H1 (cell line): Measurements from ENCODE around the gene MYBPHL. TPM values are rescaled to one million over a fixed set of nuclear protein-coding genes. Genes with fewer than 3 reads are reported as not detected.
A peak's percentile ranks its signal among the peaks of the same experiment; 100 is the strongest.

Experiments
- BACH1 ChIP-seq: IDR thresholded peaks from 2 replicates; pipeline ENCODE4 v1.6.1; 2012; ENCODE audit warnings: low read length, improper control_type of control experiment
- BRCA1 ChIP-seq: IDR thresholded peaks from 2 replicates; pipeline ENCODE4 v1.6.1; 2012; ENCODE audit warnings: low read depth, low read length, improper control_type of control experiment
- CHD1 ChIP-seq: IDR thresholded peaks from 2 replicates; pipeline ENCODE4 v1.6.1; 2012; ENCODE audit warnings: low read depth, low read length, improper control_type of control experiment
- CREB1 ChIP-seq: IDR thresholded peaks from 2 replicates; pipeline ENCODE4 v1.6.1; 2012; ENCODE audit warnings: inconsistent platforms
- CTCF ChIP-seq, 3 experiments: IDR thresholded peaks; 1 replicate in 2 of 3; 2 replicates in 1 of 3; pipeline versions ENCODE4 v1.5.1 to v1.6.1; 2011; ENCODE audit warnings: low read length in 3 of 3, mild to moderate bottlenecking in 3 of 3, inconsistent platforms in 2 of 3, low read depth in 1 of 3, moderate library complexity in 1 of 3; ENCODE audit not compliant: insufficient read depth in 1 of 3; ENCODE audit errors: control extremely low read depth in 1 of 3
- E2F6 ChIP-seq: IDR thresholded peaks from 2 replicates; pipeline ENCODE4 v1.6.1; 2012; ENCODE audit warnings: inconsistent platforms
- EP300 ChIP-seq, 2 experiments: IDR thresholded peaks; 1 replicate in 1 of 2; 2 replicates in 1 of 2; pipeline ENCODE4 v1.6.1; 2011 to 2012; ENCODE audit warnings: low read depth in 2 of 2, low read length in 2 of 2, mild to moderate bottlenecking in 2 of 2, borderline replicate concordance in 1 of 2, inconsistent platforms in 1 of 2, moderate library complexity in 1 of 2
- KDM1A ChIP-seq: fragments of 200-600, 300-600 bp; sonication (generic); IDR thresholded peaks from 2 replicates; pipeline ENCODE4 v1.7.1; 2016; ENCODE audit warnings: mild to moderate bottlenecking, low read length, borderline replicate concordance
- MAFK ChIP-seq: IDR thresholded peaks from 2 replicates; pipeline ENCODE4 v1.6.1; 2012; ENCODE audit warnings: low read depth, mild to moderate bottlenecking, improper control_type of control experiment, low read length
- MAX ChIP-seq: IDR thresholded peaks from 2 replicates; pipeline ENCODE4 v1.6.1; 2012; ENCODE audit warnings: inconsistent platforms
- NRF1 ChIP-seq: IDR thresholded peaks from 2 replicates; pipeline ENCODE4 v1.6.1; 2011; ENCODE audit warnings: mild to moderate bottlenecking, low read depth, low read length, improper control_type of control experiment
- PHF8 ChIP-seq: fragments of 200-600 bp; sonication (generic); conservative IDR thresholded peaks from 2 replicates; pipeline ENCODE4 v1.7.1; 2012; ENCODE audit warnings: low read depth, mild to moderate bottlenecking, inconsistent platforms, low read length, moderate library complexity
- POLR2A ChIP-seq, 2 experiments: IDR thresholded peaks; 1 replicate in 1 of 2; 2 replicates in 1 of 2; pipeline ENCODE4 v1.6.1; 2011; ENCODE audit warnings: low read depth in 2 of 2, low read length in 2 of 2, mild to moderate bottlenecking in 2 of 2; ENCODE audit errors: control extremely low read depth in 1 of 2
- POLR2AphosphoS5 ChIP-seq: IDR thresholded peaks from 2 replicates; pipeline ENCODE4 v1.6.1; 2011; ENCODE audit warnings: low read depth, low read length
- RFX5 ChIP-seq: IDR thresholded peaks from 2 replicates; pipeline ENCODE4 v1.6.1; 2011; ENCODE audit warnings: low read depth, low read length, improper control_type of control experiment, borderline replicate concordance
- RXRA ChIP-seq: IDR thresholded peaks from 2 replicates; pipeline ENCODE4 v1.6.1; 2011; ENCODE audit warnings: low read depth, mild to moderate bottlenecking, low read length, moderate library complexity; ENCODE audit not compliant: insufficient read depth
- SAP30 ChIP-seq: fragments of 300-600 bp; sonication (generic); IDR thresholded peaks from 2 replicates; pipeline ENCODE4 v1.7.1; 2012; ENCODE audit warnings: low read length, moderate library complexity, mild to moderate bottlenecking, inconsistent platforms; ENCODE audit not compliant: insufficient read depth, insufficient replicate concordance
- SP4 ChIP-seq: IDR thresholded peaks from 2 replicates; pipeline ENCODE4 v1.6.1; 2012; ENCODE audit warnings: low read length, inconsistent platforms
- SUZ12 ChIP-seq: fragments of 200-600 bp; sonication (generic); IDR thresholded peaks from 2 replicates; pipeline ENCODE4 v1.6.1; 2012; ENCODE audit warnings: mild to moderate bottlenecking, inconsistent platforms, low read length, moderate library complexity, mixed read lengths
- USF2 ChIP-seq: IDR thresholded peaks from 2 replicates; pipeline ENCODE4 v1.6.1; 2011; ENCODE audit warnings: low read length, improper control_type of control experiment
- polyA plus RNA-seq, 7 experiments: library from polyadenylated mRNA; depleted of rRNA in 3 of 7; stranded (reverse) in 5 of 7; unstranded in 2 of 7; fragments of >200 nt in 5 of 7; fragments of 200-250 nt in 2 of 7; gene quantifications; 1 replicate in 5 of 7; 2 replicates in 1 of 7; 4 replicates in 1 of 7; pipeline versions ENCODE4 v1.2.1 to v1.2.3, GENCODE V29; 2011 to 2013; ENCODE audit warnings: missing spikeins in 2 of 7, mixed read lengths in 2 of 7
- total RNA-seq: library from RNA; stranded (reverse); fragmentation: NEBNext Ultra II Directional; extraction: Animal tissue kit (Norgen Biotek cat#: 25700); gene quantifications from 2 replicates; pipeline ENCODE4 v1.2.1, GENCODE V29; 2021

The MYBPHL gene
- total and polyA plus RNA-seq, 2 of the 8 experiments (the other 6 are each of a cell fraction or from before 2014, with no cell fraction given), result 0.24 to 0.30 TPM

GRCh38 chr1:109263597-109264378 lies 43.0 kb downstream of the MYBPHL start (continued):
- TF ChIP-seq USF2, result no peak
- TF ChIP-seq EP300 (IDR thresholded peaks at IDR 0.05; ENCODE audit: borderline replicate concordance in 1 of 2, low read depth in 2 of 2, low read length in 2 of 2), result no peak
- TF ChIP-seq MAFK, result no peak
- TF ChIP-seq RXRA, result no peak
- TF ChIP-seq KDM1A, result peak; percentile 56; the same call in 1 of the 2 replicates
- TF ChIP-seq CREB1, result peak; percentile 82
- TF ChIP-seq RFX5, result no peak
- TF ChIP-seq POLR2A (IDR thresholded peaks at IDR 0.05; ENCODE audit: control extremely low read depth in 1 of 2, low read depth in 2 of 2, low read length in 2 of 2), result no peak
- TF ChIP-seq BRCA1, result no peak
- TF ChIP-seq E2F6, result peak; percentile 95
- no peak for TF ChIP-seq CHD1
- TF ChIP-seq POLR2AphosphoS5, result peak; percentile 83
- peak in 2 of 3 experiments; percentile 100; a peak in 3 of 4 replicates for TF ChIP-seq CTCF (IDR thresholded peaks at IDR 0.05; ENCODE audit: control extremely low read depth in 1 of 3, insufficient read depth in 1 of 3, low read depth in 1 of 3, low read length in 3 of 3)
- no peak for TF ChIP-seq NRF1
- TF ChIP-seq PHF8, result no peak
- TF ChIP-seq SUZ12, result no peak
- peak; percentile 73; the same call in 1 of the 2 replicates for TF ChIP-seq SP4
- no peak for TF ChIP-seq BACH1
- no peak for TF ChIP-seq SAP30
- peak; percentile 100 for TF ChIP-seq MAX
